A673 (cell line): ENCODE data around the gene C9orf85. TPM values are rescaled to one million over a fixed set of nuclear protein-coding genes. Genes with fewer than 3 reads are reported as not detected.
"Not testable (repeated sequence)": the region's sequence is repeated elsewhere in the genome, so short reads cannot be mapped to it uniquely, and the experiment has no call there.

ENCODE experiments used
- BruUV-seq: library from RNA; stranded (reverse); fragments of 400-500 nt; replicated peaks from 2 replicates; lab custom pipeline; 2021; lab: Mats Ljungman, UMichigan
- CTCF ChIA-PET: fragments of 300-600 bp; sonication (Branson Sonifier 250); formaldehyde crosslinking; loops from one replicate; lab custom pipeline; 2022; ENCODE audit warnings: antibody characterized with exemption; lab: Charles Lee
- POLR2A ChIA-PET: fragments of 300-600 bp; sonication (Branson Sonifier 250); formaldehyde crosslinking; loops from one replicate; lab custom pipeline; 2022; ENCODE audit warnings: antibody characterized with exemption; ENCODE audit not compliant: low non-redundant PET; lab: Charles Lee
- DNase-seq: peaks from one replicate; pipeline ENCODE4 v3.0.0-alpha.2; 2015; ENCODE audit warnings: low spot score
- H3K27ac ChIP-seq: fragments of 200-600 bp; sonication (generic); 2 replicates; pipeline ENCODE4 v1.5.1; 2016; ENCODE audit warnings: mixed run types, low read depth, mild to moderate bottlenecking, mixed read lengths, antibody characterized with exemption, low read length; ENCODE audit not compliant: poor library complexity, severe bottlenecking
- H3K27me3 ChIP-seq: fragments of 200-600 bp; sonication (generic); replicated peaks from 2 replicates; pipeline ENCODE4 v1.6.1; 2017; ENCODE audit warnings: mixed run types, low read depth, mild to moderate bottlenecking, mixed read lengths, antibody characterized with exemption, low read length; ENCODE audit not compliant: insufficient read depth, poor library complexity
- H3K36me3 ChIP-seq: fragments of 200-600 bp; sonication (generic); 2 replicates; pipeline ENCODE4 v1.6.1; 2016; ENCODE audit warnings: mixed run types, mild to moderate bottlenecking, mixed read lengths, antibody characterized with exemption, low read length; ENCODE audit not compliant: insufficient read depth, poor library complexity, severe bottlenecking
- H3K4me1 ChIP-seq: fragments of 200-600 bp; sonication (generic); 2 replicates; pipeline ENCODE4 v1.6.1; 2017; ENCODE audit warnings: mixed run types, mild to moderate bottlenecking, mixed read lengths, antibody characterized with exemption, low read length; ENCODE audit not compliant: insufficient read depth, poor library complexity, severe bottlenecking
- H3K4me3 ChIP-seq: fragments of 200-600 bp; sonication (generic); 2 replicates; pipeline ENCODE4 v1.5.1; 2016; ENCODE audit warnings: low read depth, mixed run types, mild to moderate bottlenecking, mixed read lengths, low read length; ENCODE audit not compliant: poor library complexity, severe bottlenecking
- H3K9me3 ChIP-seq: fragments of 200-600 bp; sonication (generic); 2 replicates; pipeline ENCODE4 v1.6.1; 2016; ENCODE audit warnings: mixed run types, low read depth, mild to moderate bottlenecking, mixed read lengths, antibody characterized with exemption, low read length; ENCODE audit not compliant: poor library complexity, severe bottlenecking
- CTCF ChIP-seq: fragments of 300-800, 200-600 bp; sonication (generic); conservative IDR thresholded peaks from 2 replicates; pipeline ENCODE4 v1.5.1; 2017; ENCODE audit warnings: low read depth, mild to moderate bottlenecking, antibody characterized with exemption, low read length, moderate library complexity, mixed read lengths
- EZH2 ChIP-seq: fragments of 200-600 bp; sonication (generic); IDR thresholded peaks from 2 replicates; pipeline ENCODE4 v1.6.1; 2017; ENCODE audit warnings: borderline replicate concordance, low read depth, mild to moderate bottlenecking, mixed read lengths, antibody characterized with exemption, low read length; ENCODE audit not compliant: poor library complexity, severe bottlenecking
- intact Hi-C: fragments of 100-400 bp; cut with micrococcal nuclease; formaldehyde crosslinking; loops from one replicate; pipeline ENCODE4 v1.10.0; 2022; ENCODE audit not compliant: unreplicated experiment
- total RNA-seq: library from RNA; stranded (reverse); gene quantifications from 2 replicates; pipeline ENCODE4 v1.2.3, GENCODE V29; 2021

Gene C9orf85
- total RNA-seq, 1 experiment from 2014 or later, result 9.4 TPM

- no peak for TF ChIP-seq EZH2
- TF ChIP-seq CTCF, result no peak
- Histone ChIP-seq H3K27ac (no peak overlapping the region), H3K27me3 (no peaks in the 10 kb centered on the region), H3K4me3 (no peak overlapping the region), H3K36me3 (no peaks in the 10 kb centered on the region), H3K9me3 (no peaks in the 10 kb centered on the region), H3K4me1 (no peaks in the 10 kb centered on the region)
- intact Hi-C loops, result no loop called here
- DNase-seq, result no peak
- BruUV-seq, result no TSS peak
- ChIA-PET CTCF (interaction anchor here (0.6 kb wide), 1 partner anchor 75 kb away, joined by 3 read pairs; no protein-coding TSS in a partner anchor), POLR2A (no interaction called here)
These were observed 15.5 kb upstream of the C9orf85 start for GRCh38 chr9:71895955-71896354.

GRCh38 chr9:71896761-71897160 is 14.7 kb upstream of the C9orf85 start:
- Histone ChIP-seq H3K27ac (no peak overlapping the region), H3K36me3 (no peaks in the 10 kb centered on the region), H3K27me3 (no peaks in the 10 kb centered on the region), H3K9me3 (no peaks in the 10 kb centered on the region), H3K4me3 (no peak overlapping the region), H3K4me1 (no peaks in the 10 kb centered on the region)
- ChIA-PET CTCF (no interaction called here), POLR2A (interaction anchor here (0.6 kb wide), 1 partner anchor 132 kb away, joined by 4 read pairs; no protein-coding TSS in a partner anchor)
- no peak for DNase-seq
- no TSS peak for BruUV-seq
- intact Hi-C loops, result no loop called here
- TF ChIP-seq EZH2, result no peak
- no peak for TF ChIP-seq CTCF

GRCh38 chr9:71897577-71897976 is 13.9 kb upstream of the C9orf85 start:
- POLR2A ChIA-PET, result no interaction called here
- H3K36me3 ChIP-seq, result no peaks in the 10 kb centered on the region
- no peak for DNase-seq
- no peak overlapping the region for H3K27ac ChIP-seq
- TF ChIP-seq CTCF (no peak), EZH2 (no peak)
- intact Hi-C loops, result no loop called here
- H3K27me3 ChIP-seq, result no peaks in the 10 kb centered on the region
- no TSS peak for BruUV-seq
- no peaks in the 10 kb centered on the region for H3K9me3 ChIP-seq
- H3K4me3 ChIP-seq, result no peak overlapping the region
- CTCF ChIA-PET, result no interaction called here
- H3K4me1 ChIP-seq, result peaks cover 7% of the 10 kb centered on the region

- DNase-seq, H3K9me3 ChIP-seq, H3K4me1 ChIP-seq, BruUV-seq, CTCF ChIA-PET, H3K27ac ChIP-seq, H3K27me3 ChIP-seq, intact Hi-C loops, H3K4me3 ChIP-seq, H3K36me3 ChIP-seq, POLR2A ChIA-PET: not testable (repeated sequence)
These were observed 12.7 kb upstream of the C9orf85 start for GRCh38 chr9:71898756-71899155.
